NCI-H128 (cell line): ENCODE results near the gene RSL24D1.

Source experiments
- DNase-seq: peaks from one replicate; lab custom pipeline; 2025; ENCODE audit not compliant: unreplicated experiment; lab: John Stamatoyannopoulos, UW

The RSL24D1 gene

GRCh38 chr15:55196458-55197361 lies at the start of gene RSL24D1:
TSS of gene RSL24D1 (minus strand) at chr15:55196941. CDS start at chr15:55196890, 51 bp downstream.
- peak; percentile 74 for DNase-seq

GRCh38 chr15:55245059-55245458 lies 48.3 kb upstream of the RSL24D1 start:
- DNase-seq: no peak

- DNase-seq: no peak
Observed at GRCh38 chr15:55241891-55242290, 45.1 kb upstream of the RSL24D1 start.

GRCh38 chr15:55241186-55241585 lies 44.4 kb upstream of the RSL24D1 start:
- no peak for DNase-seq

- DNase-seq: no peak
Observed at GRCh38 chr15:55240125-55240760, 43.5 kb upstream of the RSL24D1 start.

- DNase-seq: no peak
Observed at GRCh38 chr15:55239440-55240124, 42.8 kb upstream of the RSL24D1 start.

GRCh38 chr15:55238877-55239276 lies 42.1 kb upstream of the RSL24D1 start:
- DNase-seq: no peak

GRCh38 chr15:55237219-55238130 lies 40.7 kb upstream of the RSL24D1 start:
- DNase-seq: no peak

- DNase-seq: no peak
Observed at GRCh38 chr15:55235546-55236036, 38.9 kb upstream of the RSL24D1 start.

GRCh38 chr15:55234800-55235104 lies 38.0 kb upstream of the RSL24D1 start:
- DNase-seq: no peak

GRCh38 chr15:55234104-55234799 lies 37.5 kb upstream of the RSL24D1 start:
- DNase-seq: no peak

GRCh38 chr15:55231455-55231854 lies 34.7 kb upstream of the RSL24D1 start:
- no peak for DNase-seq

- no peak for DNase-seq
Observed at GRCh38 chr15:55230953-55231352, 34.2 kb upstream of the RSL24D1 start.

- DNase-seq: no peak
Observed at GRCh38 chr15:55230051-55230670, 33.4 kb upstream of the RSL24D1 start.

- no peak for DNase-seq
Observed at GRCh38 chr15:55226127-55226526, 29.4 kb upstream of the RSL24D1 start.

GRCh38 chr15:55224892-55225291 lies 28.2 kb upstream of the RSL24D1 start:
- DNase-seq: no peak

GRCh38 chr15:55222588-55222987 lies 25.8 kb upstream of the RSL24D1 start:
- DNase-seq: no peak

GRCh38 chr15:55221090-55222011 lies 24.6 kb upstream of the RSL24D1 start:
- no peak for DNase-seq

GRCh38 chr15:55220606-55221005 lies 23.9 kb upstream of the RSL24D1 start:
- DNase-seq: no peak
